PC-9 (cell line): ENCODE measurements around the gene NPSR1. TPM values are rescaled to one million over a fixed set of nuclear protein-coding genes. Genes with fewer than 3 reads are reported as not detected.

ENCODE experiments used
- BruUV-seq: library from RNA; stranded (reverse); fragments of 400-500 nt; replicated peaks from 2 replicates; lab custom pipeline; 2021; lab: Mats Ljungman, UMichigan
- CTCF ChIA-PET: fragments of 300-600 bp; sonication (Branson Sonifier 250); formaldehyde crosslinking; loops from one replicate; lab custom pipeline; 2022; ENCODE audit warnings: antibody characterized with exemption; lab: Charles Lee
- POLR2A ChIA-PET: fragments of 300-600 bp; sonication (Branson Sonifier 250); formaldehyde crosslinking; loops from one replicate; lab custom pipeline; 2022; ENCODE audit warnings: antibody characterized with exemption; ENCODE audit not compliant: unreplicated experiment; lab: Charles Lee
- DNase-seq, 2 experiments: peaks; one replicate each; pipeline versions ENCODE4 v3.0.0 to v3.0.0-alpha.2; 2015 to 2022; ENCODE audit warnings: mixed read lengths in 1 of 2
- H2AFZ ChIP-seq: fragments of 200-600 bp; sonication (generic); 2 replicates; pipeline ENCODE4 v1.8.1; 2017; ENCODE audit warnings: antibody characterized with exemption
- H3F3A ChIP-seq: fragments of 200-600 bp; sonication (generic); 2 replicates; pipeline ENCODE4 v1.8.1; 2017; ENCODE audit warnings: antibody characterized with exemption, mild to moderate bottlenecking, low read depth; ENCODE audit not compliant: insufficient read depth
- H3K27ac ChIP-seq: fragments of 200-600 bp; sonication (generic); 2 replicates; pipeline ENCODE4 v1.6.1; 2016; ENCODE audit warnings: mixed run types
- H3K27me3 ChIP-seq: fragments of 200-600 bp; sonication (generic); 2 replicates; pipeline ENCODE4 v1.6.1; 2016; ENCODE audit warnings: low read depth, mixed run types; ENCODE audit not compliant: insufficient read depth
- H3K36me3 ChIP-seq: fragments of 200-600 bp; sonication (generic); 2 replicates; pipeline ENCODE4 v1.6.1; 2016; ENCODE audit warnings: low read depth, mixed run types
- H3K4me1 ChIP-seq: fragments of 200-600 bp; sonication (generic); replicated peaks from 2 replicates; pipeline ENCODE4 v1.6.1; 2016; ENCODE audit warnings: mixed run types; ENCODE audit not compliant: insufficient read depth
- H3K4me2 ChIP-seq: fragments of 200-600 bp; sonication (generic); 2 replicates; pipeline ENCODE4 v1.6.1; 2017; ENCODE audit warnings: mixed run types
- H3K4me3 ChIP-seq: fragments of 200-600 bp; sonication (generic); 2 replicates; pipeline ENCODE4 v1.6.1; 2016; ENCODE audit warnings: mixed run types
- H3K79me2 ChIP-seq: fragments of 200-600 bp; sonication (generic); 2 replicates; pipeline ENCODE4 v1.6.1; 2017; ENCODE audit warnings: low read depth, mixed run types
- H3K9me2 ChIP-seq: fragments of 200-600 bp; sonication (generic); 2 replicates; pipeline ENCODE4 v1.8.1; 2017; ENCODE audit warnings: mild to moderate bottlenecking; ENCODE audit not compliant: insufficient read depth
- H3K9me3 ChIP-seq: fragments of 200-600 bp; sonication (generic); 2 replicates; pipeline ENCODE4 v1.8.1; 2016; ENCODE audit warnings: low read depth; ENCODE audit not compliant: insufficient read depth
- H4K20me1 ChIP-seq: fragments of 200-600 bp; sonication (generic); 2 replicates; pipeline ENCODE4 v1.8.1; 2017; ENCODE audit not compliant: insufficient read depth
- EZH2 ChIP-seq: fragments of 200-600 bp; sonication (generic); IDR thresholded peaks from 2 replicates; pipeline ENCODE4 v1.8.0; 2017; ENCODE audit warnings: antibody characterized with exemption, low read depth
- intact Hi-C: fragments of 100-400 bp; cut with micrococcal nuclease; formaldehyde crosslinking; loops from one replicate; pipeline ENCODE4 v1.10.0; 2022; ENCODE audit not compliant: unreplicated experiment
- total RNA-seq: library from RNA; stranded (reverse); gene quantifications from 2 replicates; pipeline ENCODE4 v1.2.3, GENCODE V29; 2021
- TF ChIP-seq, protein P1 (sequence below): fragments of 200-600 bp; sonication (generic); conservative IDR thresholded peaks from 2 replicates; pipeline ENCODE4 v1.6.1; 2017; ENCODE audit warnings: mixed run types, antibody characterized with exemption, mild to moderate bottlenecking, moderate library complexity

NPSR1 gene
- total RNA-seq, 1 experiment from 2014 or later: not detected

DNA sequence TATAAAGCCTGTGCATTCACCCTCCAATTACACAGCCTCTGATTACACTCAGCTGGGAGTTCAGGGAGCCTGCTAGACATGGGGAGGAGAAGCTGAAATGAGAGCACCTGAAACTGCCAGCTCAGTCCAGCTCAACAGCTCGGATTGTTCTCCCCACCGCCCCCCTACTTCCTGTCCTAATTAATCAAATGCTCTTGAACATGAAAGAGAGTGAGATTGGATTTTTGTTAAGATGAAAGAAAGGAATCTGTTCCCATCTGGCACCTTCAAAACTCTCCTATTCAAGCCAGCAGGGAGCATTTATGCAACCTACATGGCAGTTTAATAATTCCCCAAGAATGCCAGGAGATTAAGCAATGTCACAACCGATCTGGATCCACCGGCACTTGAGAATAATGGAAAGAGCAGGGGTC, 98.0 kb downstream of the NPSR1 start:
- Histone ChIP-seq H3K4me1 (peaks cover 24% of the 10 kb centered on the region), H2AFZ (peak overlapping the region; percentile 31; the same call in 1 of the 2 replicates), H3K36me3 (no peaks in the 10 kb centered on the region), H3K27ac (peak overlapping the region; percentile 14), H3K9me2 (no peaks in the 10 kb centered on the region), H3K4me2 (peak overlapping the region; percentile 41), H3K27me3 (no peaks in the 10 kb centered on the region), H3K9me3 (no peaks in the 10 kb centered on the region), H3F3A (peaks cover 4% of the 10 kb centered on the region), H4K20me1 (no peaks in the 10 kb centered on the region), H3K79me2 (no peaks in the 10 kb centered on the region), H3K4me3 (no peak overlapping the region)
- no TSS peak for BruUV-seq
- ChIA-PET POLR2A (no interaction called here), CTCF (interaction anchor here (0.5 kb wide), 1 partner anchor 280 kb away, joined by 8 read pairs; no protein-coding TSS in a partner anchor)
- TF ChIP-seq EZH2: no peak
- TF ChIP-seq, protein P1, sequence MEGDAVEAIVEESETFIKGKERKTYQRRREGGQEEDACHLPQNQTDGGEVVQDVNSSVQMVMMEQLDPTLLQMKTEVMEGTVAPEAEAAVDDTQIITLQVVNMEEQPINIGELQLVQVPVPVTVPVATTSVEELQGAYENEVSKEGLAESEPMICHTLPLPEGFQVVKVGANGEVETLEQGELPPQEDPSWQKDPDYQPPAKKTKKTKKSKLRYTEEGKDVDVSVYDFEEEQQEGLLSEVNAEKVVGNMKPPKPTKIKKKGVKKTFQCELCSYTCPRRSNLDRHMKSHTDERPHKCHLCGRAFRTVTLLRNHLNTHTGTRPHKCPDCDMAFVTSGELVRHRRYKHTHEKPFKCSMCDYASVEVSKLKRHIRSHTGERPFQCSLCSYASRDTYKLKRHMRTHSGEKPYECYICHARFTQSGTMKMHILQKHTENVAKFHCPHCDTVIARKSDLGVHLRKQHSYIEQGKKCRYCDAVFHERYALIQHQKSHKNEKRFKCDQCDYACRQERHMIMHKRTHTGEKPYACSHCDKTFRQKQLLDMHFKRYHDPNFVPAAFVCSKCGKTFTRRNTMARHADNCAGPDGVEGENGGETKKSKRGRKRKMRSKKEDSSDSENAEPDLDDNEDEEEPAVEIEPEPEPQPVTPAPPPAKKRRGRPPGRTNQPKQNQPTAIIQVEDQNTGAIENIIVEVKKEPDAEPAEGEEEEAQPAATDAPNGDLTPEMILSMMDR: no peak
- peak in 1 of 2 experiments; percentile 75 for DNase-seq
- intact Hi-C loops: loop anchor here (5.0 to 10.0 kb wide), 2 partner anchors 66 to 869 kb away; no protein-coding TSS in a partner anchor

DNA sequence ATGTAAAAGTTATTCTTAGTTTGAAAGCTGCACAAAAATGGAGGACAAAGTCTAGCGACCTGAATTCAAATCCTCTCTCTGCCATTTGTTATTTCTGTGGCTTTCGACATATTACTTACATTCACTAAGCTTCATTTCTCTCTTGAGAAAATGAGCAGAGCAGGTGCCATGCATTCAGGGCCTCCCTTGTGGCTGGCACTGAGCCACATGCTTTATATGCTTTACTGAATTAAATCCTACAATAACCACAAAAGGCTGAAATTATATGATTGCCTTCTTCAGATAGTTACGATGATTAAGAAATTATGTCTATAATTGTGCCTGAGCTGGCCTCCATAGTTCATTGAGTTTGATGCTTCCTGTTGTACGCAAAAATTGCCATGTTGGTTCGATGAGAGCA, 98.7 kb downstream of the NPSR1 start:
- no peaks in the 10 kb centered on the region for H3K9me3 ChIP-seq
- POLR2A ChIA-PET: no interaction called here
- H3K4me2 ChIP-seq: no peak overlapping the region; the same call in 1 of the 2 replicates
- H3K9me2 ChIP-seq: no peaks in the 10 kb centered on the region
- DNase-seq: no peak
- H3K27me3 ChIP-seq: no peaks in the 10 kb centered on the region
- no peaks in the 10 kb centered on the region for H3K36me3 ChIP-seq
- no peak overlapping the region for H3K27ac ChIP-seq
- H3K4me1 ChIP-seq: peaks cover 27% of the 10 kb centered on the region
- H2AFZ ChIP-seq: no peak overlapping the region
- H3K4me3 ChIP-seq: no peak overlapping the region
- no peaks in the 10 kb centered on the region for H3K79me2 ChIP-seq
- no peak for TF ChIP-seq EZH2
- TF ChIP-seq, protein P1: no peak
- peaks cover 4% of the 10 kb centered on the region for H3F3A ChIP-seq
- CTCF ChIA-PET: interaction anchor here (0.5 kb wide), 1 partner anchor 279 kb away, joined by 8 read pairs; no protein-coding TSS in a partner anchor
- no peaks in the 10 kb centered on the region for H4K20me1 ChIP-seq
- intact Hi-C loops: loop anchor here (5.0 to 10.0 kb wide), 2 partner anchors 66 to 868 kb away; no protein-coding TSS in a partner anchor
- BruUV-seq: no TSS peak

DNA sequence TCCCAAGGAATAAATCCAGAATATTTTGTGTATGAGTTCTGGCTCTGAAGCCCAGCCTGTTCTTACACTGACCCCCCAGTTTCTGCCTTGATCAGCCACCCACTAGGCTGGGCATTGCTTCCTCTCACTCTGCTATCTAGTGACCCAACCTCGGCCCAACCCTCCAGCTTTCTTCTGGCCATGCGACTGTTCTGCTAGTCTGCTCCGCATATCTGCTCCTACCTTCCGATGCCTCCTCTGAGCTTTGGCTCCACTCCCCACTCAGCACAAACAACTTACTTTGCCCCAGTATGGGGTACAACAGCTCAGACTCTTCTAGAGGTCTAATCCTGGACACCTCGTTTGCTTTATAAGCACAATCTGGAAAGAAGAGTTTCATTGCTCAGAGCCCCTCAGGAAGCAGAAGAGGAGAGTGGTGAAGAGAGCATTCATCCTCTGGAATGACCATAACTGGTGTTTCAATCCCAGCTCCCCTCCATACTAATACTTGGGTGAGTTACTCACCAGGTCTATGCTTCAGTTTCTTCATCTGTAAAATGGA, 99.6 kb downstream of the NPSR1 start:
- peaks cover 4% of the 10 kb centered on the region for H3F3A ChIP-seq
- H3K36me3 ChIP-seq: no peaks in the 10 kb centered on the region
- H2AFZ ChIP-seq: no peak overlapping the region
- peaks cover 37% of the 10 kb centered on the region for H3K4me1 ChIP-seq
- no peaks in the 10 kb centered on the region for H3K9me3 ChIP-seq
- no peak overlapping the region for H3K4me2 ChIP-seq
- H3K9me2 ChIP-seq: no peaks in the 10 kb centered on the region
- H3K27me3 ChIP-seq: no peaks in the 10 kb centered on the region
- H3K79me2 ChIP-seq: no peaks in the 10 kb centered on the region
- ChIA-PET CTCF (no interaction called here), POLR2A (no interaction called here)
- DNase-seq: no peak
- no TSS peak for BruUV-seq
- intact Hi-C loops: loop anchor here (5.0 to 10.0 kb wide), 2 partner anchors 65 to 867 kb away; no protein-coding TSS in a partner anchor
- no peak overlapping the region for H3K4me3 ChIP-seq
- no peak for TF ChIP-seq EZH2
- TF ChIP-seq, protein P1: no peak
- H4K20me1 ChIP-seq: no peaks in the 10 kb centered on the region
- no peak overlapping the region for H3K27ac ChIP-seq
